AG09309 (cell line): ENCODE data around the gene FOXD1.

Source experiments
- DNase-seq: peaks from one replicate; pipeline ENCODE4 v3.0.0-alpha.2; 2010; ENCODE audit warnings: low read depth
- H3K4me3 ChIP-seq: 2 replicates; pipeline ENCODE4 v1.5.1; 2011; ENCODE audit warnings: mild to moderate bottlenecking, low read depth, low read length, moderate library complexity; ENCODE audit not compliant: control insufficient read depth
- CTCF ChIP-seq: IDR thresholded peaks from 2 replicates; pipeline ENCODE4 v1.5.1; 2011; ENCODE audit warnings: mild to moderate bottlenecking, low read depth, low read length, inconsistent platforms; ENCODE audit not compliant: insufficient read depth, control insufficient read depth; ENCODE audit errors: missing control alignments

FOXD1 gene

GRCh38 chr5:73484511-73484910 lies 35.9 kb upstream of the FOXD1 start:
- no peak for TF ChIP-seq CTCF
- no peak for DNase-seq
- H3K4me3 ChIP-seq, result no peak overlapping the region

GRCh38 chr5:73483676-73484075 lies 35.1 kb upstream of the FOXD1 start:
- DNase-seq, result no peak
- H3K4me3 ChIP-seq, result no peak overlapping the region
- TF ChIP-seq CTCF, result no peak

GRCh38 chr5:73482383-73483136 lies 34.0 kb upstream of the FOXD1 start:
- no peak overlapping the region for H3K4me3 ChIP-seq
- TF ChIP-seq CTCF, result no peak
- peak; percentile 24 for DNase-seq

- no peak for TF ChIP-seq CTCF
- H3K4me3 ChIP-seq, result no peak overlapping the region
- no peak for DNase-seq
Measured at GRCh38 chr5:73480500-73480899, 31.9 kb upstream of the FOXD1 start.

GRCh38 chr5:73472116-73472515 lies 23.5 kb upstream of the FOXD1 start:
- no peak for DNase-seq
- no peak for TF ChIP-seq CTCF

GRCh38 chr5:73471654-73472053 lies 23.1 kb upstream of the FOXD1 start:
- DNase-seq, result no peak

More at GRCh38 chr5:73472116-73472515, 23.5 kb upstream of the FOXD1 start:
- H3K4me3 ChIP-seq, result no peak overlapping the region

More at GRCh38 chr5:73471654-73472053, 23.1 kb upstream of the FOXD1 start:
- TF ChIP-seq CTCF, result no peak
- no peak overlapping the region for H3K4me3 ChIP-seq
